Mucosa of rectum (tissue), 2 donors: Measurements from ENCODE around the gene RFX2.
"Not testable (repeated sequence)": the region's sequence is repeated elsewhere in the genome, so short reads cannot be mapped to it uniquely, and the experiment has no call there.

Experiments used
- H3K27ac ChIP-seq, 2 donors: one replicate each; pipeline ENCODE4 v1.7.0; 2013; ENCODE audit warnings: inconsistent platforms in 2 of 2, low read depth in 2 of 2, low read length in 2 of 2
- H3K27me3 ChIP-seq, 2 donors: one replicate each; pipeline ENCODE4 v1.7.0; 2013; ENCODE audit warnings: low read length in 2 of 2; ENCODE audit not compliant: control insufficient read depth in 2 of 2, insufficient read depth in 2 of 2
- H3K36me3 ChIP-seq, 2 donors: one replicate each; pipeline ENCODE4 v1.7.0; 2013; ENCODE audit warnings: low read length in 2 of 2; ENCODE audit not compliant: control insufficient read depth in 2 of 2, insufficient read depth in 2 of 2
- H3K4me1 ChIP-seq, 2 donors: one replicate each; pipeline ENCODE4 v1.7.0; 2013; ENCODE audit warnings: low read length in 2 of 2, mild to moderate bottlenecking in 1 of 2; ENCODE audit not compliant: control insufficient read depth in 2 of 2, insufficient read depth in 2 of 2
- H3K4me3 ChIP-seq, 2 donors: one replicate each; pipeline ENCODE4 v1.7.0; 2013; ENCODE audit warnings: low read length in 2 of 2
- H3K9ac ChIP-seq, 2 donors: one replicate each; pipeline ENCODE4 v1.7.0; 2013; ENCODE audit warnings: low read length in 2 of 2, low read depth in 1 of 2, mild to moderate bottlenecking in 1 of 2
- H3K9me3 ChIP-seq, 2 donors: one replicate each; pipeline ENCODE4 v1.7.0; 2013; ENCODE audit warnings: low read length in 2 of 2; ENCODE audit not compliant: control insufficient read depth in 2 of 2
- donor health status: healthy.
- donor health status: Normal muscosa, but diverticular disease.

The RFX2 gene

DNA sequence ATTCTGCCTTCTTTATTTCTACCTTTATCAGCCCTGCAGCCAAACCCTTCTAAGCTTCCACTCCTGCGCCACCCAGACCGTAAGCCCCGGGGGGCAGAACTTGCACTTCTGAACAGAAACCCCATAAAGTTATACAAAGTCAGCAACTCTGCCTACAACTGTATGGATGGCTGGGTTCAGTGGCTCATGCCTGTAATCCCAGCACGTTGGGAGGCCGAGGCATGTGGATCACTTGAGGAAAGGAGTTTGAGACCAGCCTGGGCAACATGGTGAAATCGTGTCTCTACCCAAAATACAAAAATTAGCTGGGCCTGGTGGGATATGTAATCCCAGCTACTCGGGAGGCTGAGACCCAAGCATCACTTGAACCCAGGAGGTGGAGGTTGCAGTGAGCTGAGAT, 142.7 kb downstream of the RFX2 start:
- Histone ChIP-seq H3K9me3 (no peaks in the 10 kb centered on the region), H3K9ac (no peak overlapping the region), H3K36me3 (peaks cover 2 to 5% of the 10 kb centered on the region in 2 donors), H3K27me3 (no peaks in the 10 kb centered on the region), H3K4me1 (peaks cover 27 to 32% of the 10 kb centered on the region in 2 donors), H3K4me3 (no peak overlapping the region), H3K27ac (no peak overlapping the region)

DNA sequence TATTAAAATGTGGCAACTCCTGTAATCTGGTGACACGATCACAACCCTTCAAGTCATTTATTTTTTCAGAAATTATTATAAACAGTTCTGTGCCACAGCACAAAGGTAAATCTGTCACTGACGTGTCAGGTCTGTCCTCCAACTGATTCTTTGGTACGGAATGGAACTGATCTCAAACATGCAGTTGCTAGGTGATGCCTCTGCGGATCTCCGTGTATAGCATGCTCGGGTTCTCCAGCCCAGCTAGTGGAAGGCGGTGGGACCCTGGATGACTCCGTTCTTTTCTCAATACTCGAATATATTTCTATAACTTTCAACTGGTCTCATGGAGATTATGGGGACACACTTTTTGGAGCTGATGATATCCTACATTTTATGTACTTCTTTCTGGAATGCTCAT, 143.4 kb downstream of the RFX2 start:
- Histone ChIP-seq H3K4me3 (no peak overlapping the region), H3K36me3 (peaks cover 2 to 5% of the 10 kb centered on the region in 2 donors), H3K9me3 (no peaks in the 10 kb centered on the region), H3K27ac (no peak overlapping the region), H3K27me3 (no peaks in the 10 kb centered on the region), H3K9ac (no peak overlapping the region), H3K4me1 (peaks cover 33 to 38% of the 10 kb centered on the region in 2 donors)

DNA sequence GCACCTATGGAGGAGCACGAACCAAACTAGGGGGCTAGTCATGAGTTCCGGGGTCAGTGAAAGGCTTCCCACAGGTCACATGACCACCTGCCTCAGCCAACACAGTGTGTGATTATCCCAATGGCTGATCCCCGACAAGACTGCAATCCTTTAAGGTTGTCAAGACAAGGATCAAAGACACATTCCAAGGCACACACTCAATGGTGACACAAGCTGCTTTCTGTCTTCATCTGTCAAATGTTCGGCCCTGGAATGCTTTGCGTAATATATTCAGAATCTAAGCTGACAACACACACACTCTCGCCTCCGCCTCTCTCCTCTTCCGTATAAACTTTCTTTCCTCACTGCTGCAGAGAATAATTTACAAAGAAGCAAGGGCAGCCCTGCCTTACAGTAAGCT, 144.1 kb downstream of the RFX2 start:
- no peak overlapping the region for H3K9ac ChIP-seq
- H3K4me1 ChIP-seq: peaks cover 38 to 43% of the 10 kb centered on the region in 2 donors

GRCh38 chr19:5964816-5965565, 145.3 kb downstream of the RFX2 start:
- Histone ChIP-seq H3K9ac (no peak overlapping the region), H3K4me1 (peaks cover 48 to 54% of the 10 kb centered on the region in 2 donors)

More for the DNA sequence above, 144.1 kb downstream of the RFX2 start:
- Histone ChIP-seq H3K27ac (no peak overlapping the region), H3K27me3 (no peaks in the 10 kb centered on the region), H3K36me3 (peaks cover 0 to 5% of the 10 kb centered on the region in 2 donors), H3K9me3 (no peaks in the 10 kb centered on the region), H3K4me3 (no peak overlapping the region)

DNA sequence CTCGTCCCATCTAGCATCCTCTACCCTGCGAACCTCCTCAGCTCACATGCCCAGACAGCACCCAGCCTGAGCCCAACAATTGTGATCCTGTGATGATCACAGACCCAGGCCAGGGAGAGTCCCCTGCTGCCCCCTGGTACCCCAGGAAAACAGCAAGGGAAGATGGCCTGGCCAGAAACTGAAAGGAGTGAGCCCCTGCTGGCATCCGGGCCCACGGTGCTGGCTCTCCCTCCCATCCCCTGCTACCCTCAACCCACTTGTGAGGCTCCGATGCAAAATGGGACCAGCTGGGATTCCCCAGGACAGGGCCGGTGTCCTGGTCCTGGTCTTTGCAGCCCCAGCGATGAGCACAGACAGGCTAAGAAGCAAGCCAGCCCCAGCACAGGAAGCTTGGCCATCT, 146.4 kb downstream of the RFX2 start:
- Histone ChIP-seq H3K27ac (peak overlapping the region in 1 of 2 donors; percentile 44), H3K9ac (no peak overlapping the region)

More at GRCh38 chr19:5964816-5965565, 145.3 kb downstream of the RFX2 start:
- Histone ChIP-seq H3K9me3 (no peaks in the 10 kb centered on the region), H3K36me3 (peaks cover 0 to 1% of the 10 kb centered on the region in 2 donors), H3K4me3 (no peak overlapping the region), H3K27ac (no peak overlapping the region), H3K27me3 (no peaks in the 10 kb centered on the region)

GRCh38 chr19:5963259-5963658, 147.0 kb downstream of the RFX2 start:
- Histone ChIP-seq H3K4me1 (peaks cover 52 to 57% of the 10 kb centered on the region in 2 donors), H3K27ac (peak overlapping the region; percentile 75 to 90)
- not testable (repeated sequence) for H3K27me3 ChIP-seq, H3K4me3 ChIP-seq, H3K9ac ChIP-seq, H3K9me3 ChIP-seq, H3K36me3 ChIP-seq

More for the DNA sequence above, 146.4 kb downstream of the RFX2 start:
- Histone ChIP-seq H3K36me3 (no peaks in the 10 kb centered on the region), H3K9me3 (no peaks in the 10 kb centered on the region), H3K4me1 (peaks cover 54 to 63% of the 10 kb centered on the region in 2 donors), H3K27me3 (no peaks in the 10 kb centered on the region), H3K4me3 (no peak overlapping the region)

- no peaks in the 10 kb centered on the region for H3K9me3 ChIP-seq
- peak overlapping the region; percentile 35 to 72 for H3K9ac ChIP-seq
- H3K27ac ChIP-seq: peak overlapping the region; percentile 75 to 90
- peaks cover 0 to 6% of the 10 kb centered on the region in 2 donors for H3K36me3 ChIP-seq
- peak overlapping the region; percentile 53 to 61 for H3K4me3 ChIP-seq
- H3K4me1 ChIP-seq: peaks cover 52 to 53% of the 10 kb centered on the region in 2 donors
- no peaks in the 10 kb centered on the region for H3K27me3 ChIP-seq
Measured at GRCh38 chr19:5961969-5962945, 148.0 kb downstream of the RFX2 start.

- H3K4me1 ChIP-seq: peaks cover 54 to 56% of the 10 kb centered on the region in 2 donors
- peak overlapping the region; percentile 53 to 61 for H3K4me3 ChIP-seq
- not testable (repeated sequence) for H3K27me3 ChIP-seq, H3K9me3 ChIP-seq, H3K36me3 ChIP-seq
- peak overlapping the region; percentile 75 to 90 for H3K27ac ChIP-seq
- H3K9ac ChIP-seq: peak overlapping the region; percentile 32 to 34
Measured at GRCh38 chr19:5961641-5961968, 148.7 kb downstream of the RFX2 start.

- H3K4me1 ChIP-seq: peaks cover 51 to 58% of the 10 kb centered on the region in 2 donors
Measured at GRCh38 chr19:5960005-5961001, 150.0 kb downstream of the RFX2 start.

More at GRCh38 chr19:5960005-5961001, 150.0 kb downstream of the RFX2 start:
- no peaks in the 10 kb centered on the region for H3K27me3 ChIP-seq
- H3K27ac ChIP-seq: peak overlapping the region in 1 of 2 donors; percentile 48
- peaks cover 0 to 6% of the 10 kb centered on the region in 2 donors for H3K36me3 ChIP-seq
- H3K4me3 ChIP-seq: no peak overlapping the region
- no peak overlapping the region for H3K9ac ChIP-seq
- no peaks in the 10 kb centered on the region for H3K9me3 ChIP-seq
